ENCODE measurements around the gene BID.
A peak's percentile ranks its signal among the peaks of the same experiment; 100 is the strongest.

BID gene

DNA sequence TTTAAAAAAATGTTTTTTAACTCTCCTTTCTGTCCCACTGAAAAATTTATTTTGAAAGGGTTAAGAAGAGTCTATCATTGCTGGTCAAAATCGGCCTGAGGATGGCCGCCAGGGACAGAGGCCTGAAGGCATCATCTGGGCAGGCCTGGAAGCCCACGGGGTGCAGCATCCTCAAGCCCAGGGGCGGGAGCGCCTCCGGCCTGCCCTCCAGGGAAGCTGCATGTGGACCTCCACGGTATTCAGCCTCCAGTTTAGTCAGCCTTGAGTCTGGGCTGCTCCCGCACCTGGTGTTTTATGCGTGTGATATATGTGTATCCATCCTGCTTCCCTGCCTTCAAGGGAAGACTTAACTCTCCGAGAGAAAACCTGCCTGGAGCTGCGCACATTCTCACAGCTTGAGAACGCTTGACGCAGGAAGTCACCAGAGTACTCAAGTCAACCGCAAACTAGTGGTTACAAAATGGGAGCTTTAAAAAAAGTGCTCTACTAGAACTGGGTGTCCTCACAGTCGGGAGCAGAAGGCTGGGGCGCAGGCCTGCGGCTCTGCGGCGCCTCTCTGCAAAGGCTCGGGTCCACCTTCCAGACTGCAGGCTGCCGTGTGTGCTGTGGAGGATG is 13.6 kb upstream of the BID start:
- TF ChIP-seq CTCF (IDR thresholded peaks at IDR 0.05) (no peak), ZFX (IDR thresholded peaks at IDR 0.05; ENCODE audit: borderline replicate concordance) (no peak)
- no peak overlapping the region for H3K27ac ChIP-seq

DNA sequence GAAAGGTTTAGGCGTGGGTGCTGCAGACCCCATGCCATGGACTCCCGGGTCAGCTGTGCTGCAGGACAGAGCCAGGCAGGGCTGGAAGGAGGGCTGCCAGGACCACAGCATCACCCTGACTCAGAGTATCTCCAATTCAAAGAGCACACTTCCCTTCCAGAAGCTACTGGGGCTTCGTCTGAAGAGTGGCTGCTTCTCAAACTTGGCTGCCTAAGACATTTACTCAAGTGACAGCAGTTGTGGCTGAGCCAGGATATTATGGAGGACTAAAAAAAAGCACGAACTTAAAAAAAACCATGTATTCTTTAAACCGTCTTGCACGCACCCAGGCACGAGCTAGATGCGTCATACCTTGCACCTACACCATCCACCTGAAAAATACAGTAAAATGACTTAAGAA is 13.0 kb upstream of the BID start:
- H3K27ac ChIP-seq = 0 out of 2 replicates have a peak overlapping the region, but pooled peaks have one; percentile 8
- TF ChIP-seq CTCF (IDR thresholded peaks at IDR 0.05) = no peak

GRCh38 chr22:17786435-17787161 is 12.3 kb upstream of the BID start:
- no peak for TF ChIP-seq ZFX (IDR thresholded peaks at IDR 0.05; ENCODE audit: borderline replicate concordance)
- no peak; the same call in 1 of the 2 replicates for TF ChIP-seq CTCF (IDR thresholded peaks at IDR 0.05)
- H3K27ac ChIP-seq = 0 out of 2 replicates have a peak overlapping the region, but pooled peaks have one; percentile 8

GRCh38 chr22:17785185-17786184 is 11.2 kb upstream of the BID start:
- no peak for TF ChIP-seq ZFX (IDR thresholded peaks at IDR 0.05; ENCODE audit: borderline replicate concordance)
- TF ChIP-seq CTCF (IDR thresholded peaks at IDR 0.05) = peak; percentile 88
- H3K27ac ChIP-seq = no peak overlapping the region

DNA sequence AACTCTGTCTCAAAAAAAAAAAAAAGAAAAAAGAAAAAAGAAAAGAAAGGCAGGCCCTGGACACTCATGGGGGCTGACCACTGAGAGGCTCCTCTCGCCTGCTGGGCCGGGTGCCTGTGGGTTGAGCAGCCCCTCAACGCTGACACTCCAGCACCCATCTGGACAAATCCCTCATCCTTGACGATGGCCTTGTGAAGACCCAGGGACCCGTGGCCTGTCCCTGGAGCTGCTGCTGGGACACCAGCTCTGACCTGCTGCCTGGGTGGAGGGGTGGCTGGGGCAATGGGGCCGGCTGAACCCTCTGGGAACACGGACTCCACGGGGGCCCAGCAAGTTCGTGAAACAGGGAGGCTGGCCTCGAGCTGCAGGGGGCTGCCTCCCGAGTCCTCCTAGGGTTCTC is 10.5 kb upstream of the BID start:
- H3K27ac ChIP-seq = no peak overlapping the region
- TF ChIP-seq ZFX (IDR thresholded peaks at IDR 0.05; ENCODE audit: borderline replicate concordance) = no peak
- TF ChIP-seq CTCF (IDR thresholded peaks at IDR 0.05) = no peak

DNA sequence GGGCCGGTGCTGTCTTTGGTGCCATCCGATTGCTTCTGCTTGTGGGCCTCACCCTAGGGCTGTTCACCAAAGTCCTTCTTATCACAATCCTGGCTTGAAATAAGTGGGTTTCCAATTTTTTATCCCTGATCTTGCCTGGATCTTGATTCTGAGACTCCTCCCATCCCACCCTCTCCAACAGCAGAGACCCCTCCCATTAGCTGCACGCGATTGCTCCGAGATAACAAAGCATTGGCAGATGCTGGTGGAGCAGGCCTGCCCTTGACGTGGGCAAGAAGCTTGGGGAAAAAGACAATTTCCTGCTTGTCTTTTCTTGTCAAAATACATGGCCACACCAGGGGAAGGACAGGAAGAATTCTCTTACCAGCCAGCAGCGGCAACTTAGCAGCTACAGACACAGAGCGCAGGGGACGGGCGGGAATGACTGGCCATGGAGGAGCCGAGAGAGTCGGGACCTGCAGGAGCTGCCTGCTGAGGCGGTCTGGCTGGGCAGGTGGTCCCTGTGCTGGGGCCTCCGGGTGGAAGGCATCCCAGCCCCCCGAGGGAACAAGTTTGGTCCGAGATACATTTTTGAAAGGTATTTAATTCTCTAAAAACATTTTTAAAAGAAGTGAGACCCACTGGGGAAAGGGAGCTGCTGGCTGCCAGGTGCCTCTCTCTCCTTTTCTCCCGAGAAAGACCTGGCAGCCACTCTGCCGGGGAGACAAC is 9.7 kb upstream of the BID start:
- no peak for TF ChIP-seq ZFX (IDR thresholded peaks at IDR 0.05; ENCODE audit: borderline replicate concordance)
- no peak for TF ChIP-seq CTCF (IDR thresholded peaks at IDR 0.05)
- H3K27ac ChIP-seq = no peak overlapping the region

Data from 22Rv1 (cell line).